Activated naive CD4-positive, alpha-beta T cell treated with anti-CD3 and anti-CD28 coated beads, Interleukin-2, amount 50 U/mL, for 24 hours (primary cell): ENCODE data around the gene LPCAT1.
A peak's percentile ranks its signal among the peaks of the same experiment; 100 is the strongest.

Experiments
- H3K27ac Mint-ChIP-seq: one replicate; pipeline ENCODE4 v1.8.0; 2021; ENCODE audit warnings: mild to moderate bottlenecking, mixed read lengths
- H3K27me3 Mint-ChIP-seq: one replicate; pipeline ENCODE4 v1.8.0; 2021; ENCODE audit warnings: mixed read lengths
- H3K36me3 Mint-ChIP-seq: one replicate; pipeline ENCODE4 v1.8.0; 2021; ENCODE audit warnings: mixed read lengths
- H3K4me1 Mint-ChIP-seq: one replicate; pipeline ENCODE4 v1.8.0; 2021; ENCODE audit warnings: mixed read lengths
- H3K4me3 Mint-ChIP-seq: one replicate; pipeline ENCODE4 v1.8.0; 2021; ENCODE audit warnings: mild to moderate bottlenecking, mixed read lengths
- H3K9me3 Mint-ChIP-seq: one replicate; pipeline ENCODE4 v1.8.0; 2021; ENCODE audit warnings: mixed read lengths

LPCAT1 gene

DNA sequence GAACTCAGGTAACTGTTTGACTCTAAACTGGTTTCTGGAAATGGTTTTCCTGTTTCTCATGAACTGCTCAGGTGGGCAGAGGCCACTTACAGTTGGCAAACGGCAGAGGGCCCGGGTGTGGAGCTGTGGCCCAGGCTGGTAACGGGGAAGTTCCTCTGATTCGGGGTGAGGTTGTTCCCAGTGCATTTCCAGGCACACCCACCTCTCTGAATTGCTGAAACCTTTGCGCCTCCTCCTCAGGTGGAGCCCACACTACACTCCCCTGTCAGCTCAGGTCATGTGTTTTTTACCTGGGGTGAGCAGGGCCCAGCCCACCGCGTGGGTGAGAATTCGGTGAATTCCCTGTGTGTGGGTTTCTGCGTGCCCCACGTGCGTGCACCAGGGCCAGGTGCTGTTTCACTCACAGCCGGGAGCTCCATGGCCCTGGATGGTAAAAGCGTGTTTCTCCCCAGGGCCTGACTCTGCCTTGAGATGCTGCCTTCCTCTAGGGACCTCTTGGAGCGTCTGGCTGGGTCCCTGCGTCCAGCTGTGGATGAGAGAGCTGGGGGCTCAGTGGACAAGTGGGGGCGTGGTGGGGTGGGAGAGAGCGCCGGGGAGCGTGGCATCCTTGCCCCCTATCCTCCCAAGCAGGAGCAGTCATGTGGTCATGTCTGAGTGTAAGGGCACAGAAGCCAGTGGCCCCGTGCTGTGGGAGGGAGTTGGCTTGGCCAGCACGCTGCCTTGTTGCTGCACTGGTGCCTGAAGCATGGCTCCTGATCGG lies 33.5 kb upstream of the LPCAT1 start:
- H3K4me3 Mint-ChIP-seq, result no peak overlapping the region
- no peaks in the 10 kb centered on the region for H3K27me3 Mint-ChIP-seq
- no peaks in the 10 kb centered on the region for H3K4me1 Mint-ChIP-seq
- no peaks in the 10 kb centered on the region for H3K36me3 Mint-ChIP-seq
- H3K27ac Mint-ChIP-seq, result no peak overlapping the region
- no peaks in the 10 kb centered on the region for H3K9me3 Mint-ChIP-seq

GRCh38 chr5:1555808-1556731 lies 32.3 kb upstream of the LPCAT1 start:
- no peaks in the 10 kb centered on the region for H3K27me3 Mint-ChIP-seq
- H3K36me3 Mint-ChIP-seq, result no peaks in the 10 kb centered on the region
- H3K4me3 Mint-ChIP-seq, result no peak overlapping the region
- H3K27ac Mint-ChIP-seq, result no peak overlapping the region
- H3K9me3 Mint-ChIP-seq, result no peaks in the 10 kb centered on the region
- no peaks in the 10 kb centered on the region for H3K4me1 Mint-ChIP-seq

DNA sequence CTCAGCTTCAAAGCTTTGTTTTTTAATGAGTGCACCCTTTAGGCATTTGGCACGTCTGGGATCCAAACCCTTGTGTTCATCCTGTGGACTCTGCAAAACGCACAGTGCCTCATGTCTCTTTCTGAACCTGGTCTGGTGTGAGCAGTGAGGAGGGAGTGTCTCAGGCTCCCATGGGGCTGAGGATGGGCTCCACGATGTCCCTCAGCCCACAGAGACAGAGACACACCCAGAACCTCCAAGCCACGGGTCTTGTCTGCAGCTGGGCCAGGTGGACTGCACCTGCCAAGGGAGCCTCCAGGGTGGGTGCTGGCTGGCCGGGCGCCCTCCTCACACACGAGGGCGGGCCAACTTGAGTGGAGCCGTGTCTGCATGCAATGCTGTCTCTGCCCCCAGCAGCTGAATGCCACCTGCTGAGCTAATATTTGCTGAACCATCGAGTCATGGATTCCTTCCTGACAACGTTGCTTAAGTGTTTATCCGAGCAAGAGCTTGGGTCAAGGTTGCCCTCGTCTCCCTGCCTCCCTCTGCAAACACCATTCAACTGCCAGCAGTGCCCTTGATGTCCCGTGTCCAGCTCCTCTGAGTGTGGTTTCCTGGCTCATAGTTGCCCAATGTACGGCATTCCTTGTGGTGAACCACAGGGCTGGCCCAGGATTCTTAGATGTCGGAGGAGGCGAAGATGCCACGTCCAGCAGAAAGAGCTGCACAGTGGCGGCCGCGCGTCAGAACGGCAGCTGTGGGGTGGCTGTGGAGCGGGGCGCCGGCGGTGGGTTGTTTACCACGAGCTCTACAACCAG lies 31.4 kb upstream of the LPCAT1 start:
- Mint-ChIP-seq H3K36me3 (no peaks in the 10 kb centered on the region), H3K27ac (no peak overlapping the region), H3K9me3 (no peaks in the 10 kb centered on the region), H3K4me3 (no peak overlapping the region), H3K4me1 (no peaks in the 10 kb centered on the region), H3K27me3 (no peaks in the 10 kb centered on the region)

DNA sequence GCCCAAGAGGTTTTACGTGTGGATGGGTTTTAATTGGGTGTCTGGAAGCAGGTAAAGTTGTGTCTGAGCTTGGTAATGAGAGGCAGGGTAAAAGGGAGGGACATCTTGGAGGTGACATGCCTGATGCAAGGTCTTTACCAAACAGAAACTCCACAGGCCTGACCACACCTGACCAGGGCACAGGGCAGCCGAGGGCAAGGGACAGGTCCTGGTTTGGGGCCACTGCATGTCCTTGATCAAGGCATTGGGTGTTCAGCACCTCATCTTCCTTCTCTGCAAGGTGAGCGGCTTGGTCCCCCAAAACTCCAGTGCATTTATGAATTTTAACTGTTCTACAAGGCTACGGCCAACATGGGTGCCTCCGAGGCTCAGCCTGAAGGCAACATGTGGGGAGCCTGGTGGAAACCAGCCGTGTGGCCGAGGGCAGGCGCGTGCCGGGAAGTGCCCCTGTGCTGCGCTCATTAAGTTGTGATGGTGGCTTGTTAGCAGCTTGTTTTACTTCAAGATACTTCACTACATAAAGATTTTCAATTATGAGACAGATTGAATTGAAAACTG lies 30.7 kb upstream of the LPCAT1 start:
- Mint-ChIP-seq H3K9me3 (no peaks in the 10 kb centered on the region), H3K36me3 (no peaks in the 10 kb centered on the region), H3K4me3 (no peak overlapping the region), H3K27me3 (no peaks in the 10 kb centered on the region), H3K27ac (no peak overlapping the region), H3K4me1 (no peaks in the 10 kb centered on the region)

- Mint-ChIP-seq H3K36me3 (no peaks in the 10 kb centered on the region), H3K4me3 (no peak overlapping the region)
Measured at GRCh38 chr5:1553539-1554409, 30.0 kb upstream of the LPCAT1 start.

GRCh38 chr5:1552521-1553255 lies 28.9 kb upstream of the LPCAT1 start:
- H3K4me1 Mint-ChIP-seq, result no peaks in the 10 kb centered on the region
- H3K36me3 Mint-ChIP-seq, result no peaks in the 10 kb centered on the region
- no peaks in the 10 kb centered on the region for H3K9me3 Mint-ChIP-seq
- H3K4me3 Mint-ChIP-seq, result no peak overlapping the region
- peaks cover 1% of the 10 kb centered on the region for H3K27me3 Mint-ChIP-seq
- no peak overlapping the region for H3K27ac Mint-ChIP-seq

More at GRCh38 chr5:1553539-1554409, 30.0 kb upstream of the LPCAT1 start:
- H3K9me3 Mint-ChIP-seq, result no peaks in the 10 kb centered on the region
- no peaks in the 10 kb centered on the region for H3K27me3 Mint-ChIP-seq
- H3K27ac Mint-ChIP-seq, result no peak overlapping the region
- H3K4me1 Mint-ChIP-seq, result no peaks in the 10 kb centered on the region

DNA sequence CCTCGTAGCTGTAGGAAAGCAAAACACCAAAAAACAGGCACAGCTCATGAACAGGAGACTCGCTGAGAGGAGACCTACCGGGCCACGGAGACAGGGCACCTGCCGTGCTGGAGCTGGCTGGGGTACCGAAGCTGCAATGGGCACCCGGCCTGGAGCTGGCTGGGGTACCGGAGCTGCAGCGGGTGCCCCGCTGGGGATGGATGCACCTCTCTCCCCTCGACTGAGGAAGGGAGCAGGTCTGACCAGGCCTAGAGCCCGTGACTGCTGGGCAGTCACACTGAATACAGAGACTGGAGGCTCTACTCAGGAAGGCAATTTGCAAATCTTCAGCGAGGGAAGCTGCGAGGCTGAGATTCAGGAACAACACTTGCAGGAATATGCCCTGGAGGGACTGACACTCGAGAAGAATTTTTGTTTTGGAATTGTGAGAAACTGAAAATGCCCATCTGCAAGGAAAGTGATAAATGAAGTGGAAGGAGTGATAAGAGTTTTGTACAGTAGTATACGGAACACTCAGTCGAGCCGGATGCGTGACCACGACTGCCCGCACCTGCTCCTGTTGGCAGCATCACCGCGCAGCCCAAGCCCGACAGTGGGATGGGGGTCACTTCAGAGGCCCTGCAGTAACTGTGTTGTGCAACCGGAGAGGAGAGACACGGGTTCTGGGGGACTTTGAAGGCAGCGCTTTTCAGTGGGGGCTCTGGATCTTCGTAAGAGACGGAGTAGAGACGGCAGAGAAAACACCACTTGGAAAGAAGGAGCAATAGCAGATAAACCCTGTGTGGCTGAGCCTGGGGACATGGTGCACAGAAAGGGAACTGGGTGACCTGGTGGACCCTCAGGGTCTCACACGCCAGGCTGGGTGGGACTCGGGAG lies 27.9 kb upstream of the LPCAT1 start:
- no peaks in the 10 kb centered on the region for H3K9me3 Mint-ChIP-seq
- H3K27ac Mint-ChIP-seq, result no peak overlapping the region
- H3K4me1 Mint-ChIP-seq, result no peaks in the 10 kb centered on the region
- H3K4me3 Mint-ChIP-seq, result no peak overlapping the region
- H3K36me3 Mint-ChIP-seq, result no peaks in the 10 kb centered on the region
- H3K27me3 Mint-ChIP-seq, result peaks cover 1% of the 10 kb centered on the region

DNA sequence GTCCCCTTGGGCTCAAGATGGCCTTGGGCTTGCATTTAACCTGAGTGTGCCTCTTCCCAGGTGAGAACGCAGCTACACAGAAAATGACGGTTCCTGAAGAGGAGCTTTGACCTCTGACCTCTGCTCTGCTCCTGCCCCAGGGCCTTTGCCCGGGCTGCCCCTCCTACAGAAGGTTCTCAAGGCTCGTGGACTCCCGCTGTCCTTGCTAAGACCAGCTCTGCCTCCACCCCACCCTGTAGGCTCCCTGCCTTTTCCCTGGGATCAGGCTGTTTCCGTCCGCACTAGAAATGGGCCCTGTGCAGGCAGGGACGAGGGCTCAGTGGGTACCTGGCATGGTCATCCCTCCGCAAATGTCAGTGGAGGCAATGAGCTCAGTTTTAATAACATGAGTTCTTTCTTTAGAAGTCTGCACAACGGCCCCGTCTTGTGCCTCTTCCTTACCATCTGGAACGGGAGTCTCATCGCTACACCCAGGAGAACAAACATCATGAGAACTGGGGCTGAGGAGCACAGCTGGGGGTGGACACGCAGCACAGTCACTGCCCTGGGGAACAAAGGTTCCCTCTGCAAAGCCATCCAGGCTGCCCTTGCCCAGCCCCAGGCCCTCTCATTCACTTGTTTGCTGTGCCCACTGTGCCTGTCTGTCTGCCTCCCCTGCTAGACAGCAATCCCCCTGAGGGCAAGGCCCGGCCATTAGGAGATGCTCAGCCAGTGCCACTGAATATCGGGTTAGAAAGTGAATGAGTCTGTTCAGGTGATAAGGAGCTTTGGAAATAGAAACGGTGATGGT lies 26.7 kb upstream of the LPCAT1 start:
- Mint-ChIP-seq H3K4me3 (no peak overlapping the region), H3K36me3 (no peaks in the 10 kb centered on the region), H3K27me3 (peaks cover 1% of the 10 kb centered on the region)

GRCh38 chr5:1549475-1550030 lies 25.8 kb upstream of the LPCAT1 start:
- H3K27ac Mint-ChIP-seq, result no peak overlapping the region
- H3K9me3 Mint-ChIP-seq, result no peaks in the 10 kb centered on the region
- H3K4me3 Mint-ChIP-seq, result no peak overlapping the region
- no peaks in the 10 kb centered on the region for H3K36me3 Mint-ChIP-seq
- peaks cover 1% of the 10 kb centered on the region for H3K27me3 Mint-ChIP-seq
- H3K4me1 Mint-ChIP-seq, result no peaks in the 10 kb centered on the region

More for the DNA sequence above, 26.7 kb upstream of the LPCAT1 start:
- H3K27ac Mint-ChIP-seq, result no peak overlapping the region
- H3K9me3 Mint-ChIP-seq, result no peaks in the 10 kb centered on the region
- no peaks in the 10 kb centered on the region for H3K4me1 Mint-ChIP-seq

DNA sequence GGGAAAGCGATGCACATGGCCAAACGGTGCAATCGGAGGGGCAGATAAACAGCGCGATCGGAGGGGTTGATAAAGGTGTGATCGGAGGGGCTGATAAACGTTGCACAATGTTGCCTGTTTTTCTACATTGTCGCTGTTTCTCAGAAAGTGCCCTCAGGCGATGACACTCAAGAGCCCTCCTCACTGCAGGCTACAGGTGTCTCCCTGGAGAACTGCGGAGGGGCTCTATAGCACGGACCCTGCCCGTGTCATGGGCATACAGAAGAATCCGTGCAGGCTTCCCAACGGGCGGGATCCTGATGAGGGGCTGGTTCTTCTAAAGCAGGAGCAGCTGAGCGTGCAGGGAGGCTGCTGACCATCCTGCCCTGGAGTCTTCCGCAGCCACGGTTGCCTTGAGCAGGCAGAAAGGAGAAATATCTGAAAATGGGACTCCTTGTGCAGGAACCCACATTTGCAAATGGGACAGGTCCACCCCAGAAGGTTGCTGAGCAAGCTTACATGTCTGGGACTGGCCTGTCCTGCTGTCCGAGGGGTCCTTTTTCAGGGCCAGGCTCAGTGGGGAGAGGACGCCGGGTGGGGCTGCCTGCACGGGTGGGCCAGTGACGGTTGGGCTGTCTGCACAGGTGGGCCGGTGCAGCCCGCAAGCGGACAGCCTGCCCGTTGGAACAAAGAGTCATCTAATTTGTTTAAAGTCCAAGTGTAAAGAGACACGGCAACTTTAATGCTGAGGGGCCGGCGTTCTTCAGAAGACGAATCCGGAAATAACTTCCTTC lies 25.1 kb upstream of the LPCAT1 start:
- Mint-ChIP-seq H3K27ac (peak overlapping the region; percentile 35), H3K4me3 (no peak overlapping the region), H3K27me3 (peaks cover 1% of the 10 kb centered on the region), H3K36me3 (no peaks in the 10 kb centered on the region), H3K9me3 (no peaks in the 10 kb centered on the region), H3K4me1 (no peaks in the 10 kb centered on the region)

DNA sequence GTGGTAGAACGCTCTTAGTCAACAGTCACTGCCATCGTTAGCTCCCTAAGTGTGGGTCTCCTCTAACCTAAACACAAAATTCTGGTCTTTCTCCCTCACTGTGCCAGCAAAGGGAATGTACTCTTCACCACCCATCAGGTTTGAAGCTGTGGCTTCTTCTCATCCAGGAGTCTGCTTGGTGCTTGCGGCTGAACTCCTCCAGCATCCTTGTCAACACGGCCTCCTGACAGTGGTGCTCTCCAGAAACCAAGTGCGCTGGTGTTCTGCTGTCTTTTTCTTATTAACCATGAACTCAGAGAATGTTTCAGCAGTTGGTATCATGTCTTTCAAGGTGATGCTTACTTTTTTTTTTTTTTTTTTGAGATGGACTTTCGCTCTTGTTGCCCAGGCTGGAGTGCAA lies 23.9 kb upstream of the LPCAT1 start:
- Mint-ChIP-seq H3K9me3 (no peaks in the 10 kb centered on the region), H3K4me3 (no peak overlapping the region), H3K27ac (no peak overlapping the region), H3K27me3 (peaks cover 1% of the 10 kb centered on the region), H3K4me1 (no peaks in the 10 kb centered on the region), H3K36me3 (no peaks in the 10 kb centered on the region)

- Mint-ChIP-seq H3K27ac (no peak overlapping the region), H3K4me1 (no peaks in the 10 kb centered on the region), H3K9me3 (no peaks in the 10 kb centered on the region), H3K36me3 (no peaks in the 10 kb centered on the region), H3K27me3 (peaks cover 1% of the 10 kb centered on the region), H3K4me3 (no peak overlapping the region)
Measured at GRCh38 chr5:1547236-1547635, 23.5 kb upstream of the LPCAT1 start.
